ENCODE measurements around the gene DTX1.

Gene DTX1

GRCh38 chr12:113055594-113056380, 743 bp upstream of the DTX1 start:
- no peak for DNase-seq

- no peak for DNase-seq
These were observed 224 bp upstream of the DTX1 start for GRCh38 chr12:113056381-113056630.

DNA sequence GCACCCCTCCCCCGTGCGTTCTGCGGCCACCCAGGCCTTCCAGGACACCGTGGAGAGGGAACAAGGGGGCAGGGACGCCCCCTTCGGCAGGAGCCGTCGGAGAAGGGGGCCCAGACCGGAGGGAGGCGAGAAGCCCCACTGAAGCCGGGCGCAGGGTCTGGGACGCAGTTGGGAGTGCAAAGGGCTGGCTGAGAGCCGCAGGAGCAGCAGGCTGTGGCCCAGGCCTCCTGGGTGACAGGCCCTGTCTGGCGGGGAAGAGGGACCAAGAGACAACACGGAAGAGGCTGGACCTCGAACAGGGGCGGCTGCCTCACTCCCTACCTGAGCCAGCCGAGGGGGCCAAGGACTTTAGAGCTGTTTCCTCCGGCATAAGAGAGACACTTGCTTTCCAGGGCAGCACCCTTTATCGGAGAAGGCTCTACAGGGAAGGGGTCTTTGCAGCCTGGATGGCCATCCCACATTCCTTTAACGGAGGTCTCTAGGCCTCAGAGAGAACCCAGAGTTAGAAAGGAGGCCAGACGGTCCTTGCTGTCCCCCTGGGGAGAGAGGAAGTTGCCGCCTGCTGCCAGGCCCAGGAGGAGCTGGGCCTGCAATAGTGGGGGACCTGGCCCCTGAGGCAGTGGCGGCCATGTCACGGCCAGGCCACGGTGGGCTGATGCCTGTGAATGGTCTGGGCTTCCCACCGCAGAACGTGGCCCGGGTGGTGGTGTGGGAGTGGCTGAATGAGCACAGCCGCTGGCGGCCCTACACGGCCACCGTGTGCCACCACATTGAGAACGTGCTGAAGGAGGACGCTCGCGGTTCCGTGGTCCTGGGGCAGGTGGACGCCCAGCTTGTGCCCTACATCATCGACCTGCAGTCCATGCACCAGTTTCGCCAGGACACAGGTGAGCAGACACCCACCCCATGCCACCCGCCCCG, 1.3 kb downstream of the DTX1 start:
- no peak for DNase-seq

DNA sequence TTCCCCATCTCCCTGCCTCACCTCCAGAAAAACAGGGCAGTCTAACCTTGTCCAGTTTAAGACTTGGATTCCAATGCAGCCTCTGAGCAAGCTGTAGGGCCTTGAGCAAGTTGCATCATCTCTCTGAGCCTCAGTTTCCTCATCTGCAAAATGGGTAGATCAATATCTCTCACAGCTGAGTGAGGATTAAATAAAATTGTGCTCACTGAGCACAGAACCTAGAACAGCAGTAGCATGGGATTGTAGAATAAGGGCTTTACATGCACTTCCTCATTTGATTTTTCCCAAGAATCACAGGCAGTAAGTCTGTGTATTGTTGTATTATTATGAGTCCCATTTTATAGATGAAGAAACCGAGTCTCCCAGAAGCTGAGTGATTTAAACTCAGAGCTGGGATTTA, 2.0 kb downstream of the DTX1 start:
- DNase-seq = no peak

DNA sequence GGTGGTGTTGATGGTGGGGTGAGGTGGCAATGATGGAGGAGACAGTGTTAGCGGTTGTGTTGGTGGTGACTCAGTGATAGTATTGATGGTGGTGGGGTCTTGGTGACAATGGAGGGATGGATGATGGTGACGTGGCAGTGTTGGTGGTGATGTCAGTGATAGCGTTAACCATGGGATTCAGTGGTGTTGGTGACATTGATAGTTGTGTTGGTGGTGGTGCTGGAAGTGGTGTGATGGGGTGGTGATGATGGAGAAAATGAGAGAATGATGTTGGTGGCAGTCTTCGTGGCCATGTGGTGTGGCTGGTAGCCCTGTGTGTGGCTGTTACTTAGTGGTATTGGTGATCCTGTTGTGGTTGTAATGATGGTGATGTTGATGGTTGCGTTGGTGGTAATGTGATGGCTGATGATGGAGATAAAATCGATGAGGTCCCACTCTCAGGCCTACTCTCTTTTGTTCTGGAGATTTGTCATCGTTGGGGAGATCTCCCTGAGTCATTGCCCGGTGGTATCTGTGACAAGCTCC, 2.6 kb downstream of the DTX1 start:
- no peak for DNase-seq

DNA sequence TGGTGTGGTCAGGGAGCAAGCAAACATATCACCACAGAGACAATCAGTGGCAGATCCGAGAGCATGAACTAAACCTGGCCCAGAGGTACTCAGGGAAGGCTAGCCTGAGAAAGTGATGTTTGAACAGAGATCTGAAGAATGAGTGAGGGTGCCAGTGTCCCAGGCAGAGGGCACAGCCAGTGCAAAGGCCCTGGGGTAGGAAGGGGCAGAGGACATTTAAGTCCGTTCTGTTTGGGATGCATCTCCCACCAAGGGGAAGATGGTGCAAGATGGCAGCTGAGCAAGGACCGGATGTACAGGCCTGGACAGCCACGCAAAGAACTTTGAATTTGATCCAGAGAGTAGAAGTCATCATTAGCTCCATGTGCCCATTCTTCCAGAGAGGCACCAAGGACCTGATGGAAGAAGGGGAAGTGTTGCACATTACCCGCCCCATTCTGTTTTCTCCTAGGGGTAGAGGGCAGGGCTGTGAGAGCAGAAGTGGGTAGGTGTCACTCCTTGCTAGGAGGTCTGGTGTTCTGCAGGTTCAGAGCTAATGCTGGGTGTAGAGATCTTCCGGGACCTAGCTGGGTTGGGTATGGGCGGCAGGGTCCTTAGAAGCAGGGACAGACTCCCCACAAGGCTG, 3.9 kb downstream of the DTX1 start:
- DNase-seq = no peak

GRCh38 chr12:113061061-113061694, 4.6 kb downstream of the DTX1 start:
- no peak for DNase-seq

- no peak for DNase-seq
These were observed 6.2 kb downstream of the DTX1 start for GRCh38 chr12:113062502-113063395.

- DNase-seq = no peak
These were observed 7.1 kb downstream of the DTX1 start for GRCh38 chr12:113063396-113064350.

GRCh38 chr12:113064395-113065125, 8.0 kb downstream of the DTX1 start:
- no peak for DNase-seq

DNA sequence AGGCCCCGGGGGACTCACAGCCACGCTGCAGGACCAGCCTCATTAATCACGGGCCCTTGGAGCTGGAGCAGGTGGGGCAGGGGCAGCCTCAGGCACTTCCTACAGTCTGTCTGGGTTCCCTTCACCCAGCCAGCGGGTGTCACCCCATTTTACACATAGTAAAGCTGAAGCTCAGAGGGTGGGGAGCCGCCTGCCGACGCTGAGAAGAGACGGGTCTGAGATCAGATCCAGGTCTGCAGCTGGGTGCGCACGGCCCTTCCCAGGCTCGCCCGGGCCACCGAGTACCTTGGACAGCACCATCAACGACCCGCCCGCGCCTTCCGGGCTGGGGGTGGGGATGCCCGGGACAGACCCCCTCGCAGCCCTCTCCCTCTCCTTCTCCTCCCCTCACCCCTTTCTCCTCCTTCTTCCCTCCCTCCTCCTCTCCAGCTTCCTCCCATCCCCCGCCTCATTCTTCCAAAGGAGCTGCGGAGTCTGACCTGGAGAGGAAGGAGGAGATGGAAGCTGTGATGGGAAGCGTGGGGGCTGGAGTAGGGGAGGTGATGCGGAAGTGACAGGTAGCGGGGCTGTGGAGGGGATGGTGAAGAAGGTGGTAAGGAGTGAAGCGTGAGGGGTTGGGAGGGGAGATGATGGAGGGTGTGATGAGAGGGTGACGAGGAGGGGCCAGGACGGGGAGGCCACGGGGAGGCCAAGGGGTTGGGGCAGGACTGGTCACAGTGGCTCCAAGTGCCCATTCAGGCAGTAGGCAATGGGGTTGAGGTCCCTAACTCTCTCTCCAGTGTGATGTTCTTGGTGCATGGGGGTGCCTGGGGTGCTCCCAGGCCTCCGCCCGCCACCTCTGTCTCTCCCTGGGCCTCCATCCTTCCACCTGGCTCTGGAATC, 8.8 kb downstream of the DTX1 start:
- DNase-seq = no peak

DNA sequence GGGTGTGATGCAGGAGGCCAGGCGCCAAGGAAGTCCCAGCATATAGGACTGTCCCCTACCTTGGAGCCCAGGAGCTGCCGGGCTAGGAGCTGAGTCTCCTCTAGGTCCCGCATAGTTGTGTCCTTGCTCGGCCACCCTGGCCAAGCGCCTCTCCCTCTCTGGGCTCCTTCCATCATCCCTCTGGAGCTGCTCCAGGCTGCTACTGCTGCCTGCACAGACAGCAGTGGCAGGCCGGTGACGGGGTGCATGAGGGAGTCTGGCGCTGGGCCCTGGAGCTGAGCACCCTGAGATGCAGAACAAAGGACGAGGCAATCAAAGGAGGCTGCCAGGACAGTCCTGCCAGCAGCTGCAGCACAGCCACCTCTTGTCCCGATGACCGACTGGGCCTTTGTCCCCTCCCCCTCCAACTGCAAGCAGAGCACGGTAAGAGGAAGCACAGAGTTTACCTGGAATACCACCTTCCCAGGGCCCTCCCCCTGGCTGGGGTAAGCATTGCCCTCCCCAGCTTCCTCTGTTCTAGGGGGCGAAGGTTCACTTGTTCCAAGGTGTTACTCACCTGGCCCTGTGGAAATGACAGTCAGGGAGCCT, 10.4 kb downstream of the DTX1 start:
- DNase-seq = no peak

GRCh38 chr12:113067987-113068935, 11.7 kb downstream of the DTX1 start:
- DNase-seq = no peak

- DNase-seq = no peak
These were observed 12.6 kb downstream of the DTX1 start for GRCh38 chr12:113069149-113069548.

DNA sequence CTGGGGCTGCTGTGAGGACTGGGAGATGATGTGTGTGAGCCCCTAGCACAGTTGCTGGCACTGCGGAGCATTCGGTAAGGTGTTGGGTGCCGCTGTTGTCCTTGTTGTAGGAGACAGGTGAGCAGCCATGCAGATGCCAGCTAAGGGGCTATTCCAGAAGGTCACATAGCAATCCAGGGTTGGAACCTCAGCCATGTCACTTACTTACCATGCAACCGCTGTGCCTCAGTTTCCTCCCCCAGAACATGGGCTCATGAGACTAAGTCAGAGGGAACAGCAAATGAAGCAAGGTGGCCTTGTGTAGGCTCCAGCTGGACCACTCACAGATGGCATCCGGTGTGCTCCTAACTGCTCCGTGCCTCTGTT, 13.2 kb downstream of the DTX1 start:
- DNase-seq = no peak

GRCh38 chr12:113070117-113070906, 13.8 kb downstream of the DTX1 start:
- no peak for DNase-seq
